ENCODE data around the gene CPEB3. TPM values are rescaled to one million over a fixed set of nuclear protein-coding genes. Genes with fewer than 3 reads are reported as not detected.
"Not testable (repeated sequence)": the region's sequence is repeated elsewhere in the genome, so short reads cannot be mapped to it uniquely, and the experiment has no call there.

Gene CPEB3
- total RNA-seq, 2 experiments from 2014 or later = 3.4 to 3.5 TPM

- H3K27ac Mint-ChIP-seq; H3K4me1 Mint-ChIP-seq; DNase-seq; H3K27me3 Mint-ChIP-seq; H3K9me3 Mint-ChIP-seq; POLR2A ChIA-PET; ATAC-seq (ENCODE audit: low read depth); H3K4me3 Mint-ChIP-seq: not testable (repeated sequence)
- H3K36me3 Mint-ChIP-seq = peaks cover 20% of the 10 kb centered on the region
Measured at GRCh38 chr10:92141147-92141546, 149.7 kb downstream of the CPEB3 start.

- H3K27ac Mint-ChIP-seq; H3K4me3 Mint-ChIP-seq; H3K27me3 Mint-ChIP-seq; H3K4me1 Mint-ChIP-seq; DNase-seq; ATAC-seq (ENCODE audit: low read depth); POLR2A ChIA-PET; H3K9me3 Mint-ChIP-seq: not testable (repeated sequence)
- peaks cover 24% of the 10 kb centered on the region for H3K36me3 Mint-ChIP-seq
Measured at GRCh38 chr10:92134049-92134448, 156.8 kb downstream of the CPEB3 start.

GRCh38 chr10:92131275-92131820 lies 159.5 kb downstream of the CPEB3 start:
- no peak overlapping the region for H3K4me3 Mint-ChIP-seq
- POLR2A ChIA-PET = no interaction called here
- peaks cover 2% of the 10 kb centered on the region for H3K9me3 Mint-ChIP-seq
- no peaks in the 10 kb centered on the region for H3K4me1 Mint-ChIP-seq
- no peaks in the 10 kb centered on the region for H3K27me3 Mint-ChIP-seq
- no peak overlapping the region for H3K27ac Mint-ChIP-seq
- DNase-seq = no peak
- H3K36me3 Mint-ChIP-seq = peaks cover 13% of the 10 kb centered on the region
- ATAC-seq (ENCODE audit: low read depth) = no peak

DNA sequence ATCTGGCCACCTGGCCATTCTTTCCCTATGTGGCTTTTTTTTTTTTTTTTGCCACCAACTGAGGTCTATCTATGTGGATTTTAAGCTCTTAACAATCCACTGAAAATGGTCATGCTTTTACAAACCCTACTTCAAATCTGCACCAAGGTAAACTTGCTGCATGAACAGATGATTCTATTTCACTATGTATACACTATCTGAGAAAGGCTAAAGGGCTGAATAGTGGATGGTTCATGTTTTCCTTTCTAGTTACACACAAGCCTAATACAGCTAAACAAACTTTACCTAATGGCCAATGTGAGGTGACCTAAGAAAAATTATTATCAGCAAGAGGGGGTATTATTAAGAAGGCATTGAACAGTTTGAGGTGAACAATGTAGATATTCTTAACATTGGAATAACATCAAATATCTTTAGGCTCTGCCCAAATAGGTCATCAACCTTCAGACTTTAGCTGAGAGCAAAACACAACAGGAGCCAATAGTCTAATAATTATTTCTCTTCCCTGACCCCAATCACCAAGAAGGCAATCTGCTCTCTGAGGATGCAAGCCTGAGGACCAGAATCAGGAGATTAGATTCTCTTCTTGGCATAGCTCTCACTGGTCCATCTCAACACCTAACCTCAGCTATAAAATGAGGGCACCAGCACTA lies 160.1 kb downstream of the CPEB3 start:
- Mint-ChIP-seq H3K27me3 (no peaks in the 10 kb centered on the region), H3K4me3 (no peak overlapping the region), H3K36me3 (peaks cover 14% of the 10 kb centered on the region), H3K27ac (no peak overlapping the region), H3K4me1 (peaks cover 3% of the 10 kb centered on the region), H3K9me3 (peaks cover 2% of the 10 kb centered on the region)
- POLR2A ChIA-PET = no interaction called here
- DNase-seq (no peak), ATAC-seq (ENCODE audit: low read depth) (no peak)

DNA sequence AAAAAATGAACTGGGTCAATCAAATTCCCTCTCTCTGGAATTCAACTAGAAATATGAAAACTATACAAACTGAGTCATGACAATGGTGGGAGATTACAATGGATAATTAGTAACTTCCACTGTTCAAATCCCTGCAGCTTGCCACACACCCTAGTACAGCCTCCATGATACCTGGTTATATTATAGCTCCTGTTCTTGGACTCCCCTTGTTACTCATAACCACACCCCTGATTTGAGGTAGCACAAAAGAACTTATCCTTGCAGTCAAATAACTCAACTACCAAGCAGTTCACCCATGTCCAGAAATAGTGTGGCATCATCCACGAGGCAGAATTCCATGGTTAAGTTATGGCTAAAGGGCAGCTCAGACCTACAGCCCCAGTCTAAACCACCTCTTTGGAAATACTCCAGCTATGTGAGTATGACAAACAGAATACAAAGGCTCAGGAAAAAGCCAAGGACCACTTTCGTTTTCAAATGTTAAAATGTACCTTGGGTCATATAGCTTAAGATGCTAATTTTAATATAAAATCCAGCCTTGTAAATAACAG lies 164.7 kb downstream of the CPEB3 start:
- H3K9me3 Mint-ChIP-seq = no peaks in the 10 kb centered on the region
- peaks cover 3% of the 10 kb centered on the region for H3K4me1 Mint-ChIP-seq
- ATAC-seq (ENCODE audit: low read depth) (no peak), DNase-seq (no peak)
- POLR2A ChIA-PET = no interaction called here
- no peak overlapping the region for H3K27ac Mint-ChIP-seq
- H3K36me3 Mint-ChIP-seq = peaks cover 12% of the 10 kb centered on the region
- H3K27me3 Mint-ChIP-seq = no peaks in the 10 kb centered on the region
- H3K4me3 Mint-ChIP-seq = no peak overlapping the region

DNA sequence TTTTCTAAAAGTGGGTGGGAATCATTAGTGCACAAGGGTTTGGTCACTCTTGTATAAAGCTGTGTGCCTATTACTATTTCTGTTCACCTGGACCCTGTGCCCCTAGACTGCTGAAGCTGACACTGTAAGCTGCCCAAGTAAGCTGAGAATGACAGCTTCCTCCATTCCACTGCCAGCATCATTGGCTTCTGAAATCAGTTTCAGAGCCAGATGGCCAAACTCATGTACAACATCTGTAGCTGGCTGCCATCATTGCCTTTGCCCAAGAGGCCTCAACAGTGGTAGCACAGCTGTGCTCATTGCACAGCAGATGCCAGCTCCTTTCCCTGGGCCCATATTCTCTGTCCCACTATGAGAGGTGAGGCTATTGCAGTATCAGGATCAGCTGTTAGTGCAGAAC lies 165.7 kb downstream of the CPEB3 start:
- H3K27ac Mint-ChIP-seq = no peak overlapping the region
- no peak for DNase-seq
- peaks cover 10% of the 10 kb centered on the region for H3K36me3 Mint-ChIP-seq
- no peak for ATAC-seq (ENCODE audit: low read depth)
- H3K4me3 Mint-ChIP-seq = no peak overlapping the region
- POLR2A ChIA-PET = interaction anchor here (0.6 kb wide), 1 partner anchor 163 kb away, joined by 3 read pairs; no protein-coding TSS in a partner anchor
- no peaks in the 10 kb centered on the region for H3K27me3 Mint-ChIP-seq
- peaks cover 3% of the 10 kb centered on the region for H3K4me1 Mint-ChIP-seq
- H3K9me3 Mint-ChIP-seq = no peaks in the 10 kb centered on the region

DNA sequence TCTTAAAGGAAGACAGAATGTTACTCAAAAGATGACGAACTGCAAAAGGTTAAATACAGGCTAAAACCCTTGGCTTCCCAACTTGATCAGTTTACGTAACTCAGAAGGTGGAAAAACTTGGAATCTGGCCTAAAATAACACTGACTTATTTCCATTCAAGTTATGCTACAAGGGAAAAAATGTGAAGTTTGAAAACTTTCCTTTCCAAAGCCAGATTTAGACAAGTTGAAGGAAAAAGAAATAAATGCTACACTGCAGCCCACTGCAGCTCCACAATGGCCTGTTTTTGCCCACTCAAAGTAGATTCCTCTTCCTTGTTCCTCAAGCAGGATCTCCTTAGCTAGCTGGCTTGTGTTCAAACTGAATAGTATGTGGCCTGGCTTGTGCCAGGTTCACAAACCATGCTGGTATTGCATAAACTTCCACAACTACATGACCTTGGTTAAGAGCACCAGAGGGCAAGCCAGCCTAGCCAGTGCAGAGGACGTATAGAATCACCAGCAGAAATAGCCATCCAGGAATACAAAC lies 166.2 kb downstream of the CPEB3 start:
- no peak for DNase-seq
- H3K4me1 Mint-ChIP-seq = peaks cover 3% of the 10 kb centered on the region
- H3K9me3 Mint-ChIP-seq = no peaks in the 10 kb centered on the region
- peaks cover 8% of the 10 kb centered on the region for H3K36me3 Mint-ChIP-seq
- POLR2A ChIA-PET = no interaction called here
- H3K4me3 Mint-ChIP-seq = no peak overlapping the region
- H3K27me3 Mint-ChIP-seq = no peaks in the 10 kb centered on the region
- H3K27ac Mint-ChIP-seq = no peak overlapping the region
- ATAC-seq (ENCODE audit: low read depth) = no peak

GRCh38 chr10:92124020-92124419 lies 166.9 kb downstream of the CPEB3 start:
- Mint-ChIP-seq H3K4me1 (peaks cover 3% of the 10 kb centered on the region), H3K27me3 (no peaks in the 10 kb centered on the region), H3K27ac (no peak overlapping the region), H3K4me3 (no peak overlapping the region), H3K36me3 (peaks cover 8% of the 10 kb centered on the region), H3K9me3 (no peaks in the 10 kb centered on the region)
- no peak for DNase-seq
- no peak for ATAC-seq (ENCODE audit: low read depth)
- POLR2A ChIA-PET = no interaction called here

DNA sequence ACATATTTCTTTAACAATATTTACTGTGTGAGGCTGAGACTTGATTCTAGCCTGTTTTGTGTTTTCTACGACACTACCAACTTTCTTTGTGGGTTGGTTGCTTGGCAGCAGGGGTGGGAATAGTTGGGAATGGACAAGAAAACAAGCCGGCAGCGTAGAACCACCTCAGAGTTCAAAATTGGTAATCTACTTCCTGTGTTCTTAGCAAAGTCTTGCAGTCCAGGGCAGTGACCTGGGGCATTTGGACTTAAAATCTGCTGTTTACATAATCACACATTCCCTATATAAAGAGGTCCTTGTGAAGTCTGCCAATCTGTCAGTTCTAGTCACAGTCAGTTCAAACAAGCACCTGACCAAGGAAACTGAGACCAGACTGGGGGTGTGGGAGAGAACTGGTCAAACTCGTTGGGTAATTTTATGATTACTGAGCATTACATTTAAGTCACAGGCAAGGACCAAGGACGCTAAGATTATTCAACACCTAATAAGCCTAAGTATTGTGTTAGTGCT lies 167.9 kb downstream of the CPEB3 start:
- no peaks in the 10 kb centered on the region for H3K27me3 Mint-ChIP-seq
- ATAC-seq (ENCODE audit: low read depth) = no peak
- POLR2A ChIA-PET = no interaction called here
- H3K9me3 Mint-ChIP-seq = no peaks in the 10 kb centered on the region
- peaks cover 8% of the 10 kb centered on the region for H3K36me3 Mint-ChIP-seq
- no peak overlapping the region for H3K4me3 Mint-ChIP-seq
- no peak overlapping the region for H3K27ac Mint-ChIP-seq
- peaks cover 3% of the 10 kb centered on the region for H3K4me1 Mint-ChIP-seq
- DNase-seq = no peak

DNA sequence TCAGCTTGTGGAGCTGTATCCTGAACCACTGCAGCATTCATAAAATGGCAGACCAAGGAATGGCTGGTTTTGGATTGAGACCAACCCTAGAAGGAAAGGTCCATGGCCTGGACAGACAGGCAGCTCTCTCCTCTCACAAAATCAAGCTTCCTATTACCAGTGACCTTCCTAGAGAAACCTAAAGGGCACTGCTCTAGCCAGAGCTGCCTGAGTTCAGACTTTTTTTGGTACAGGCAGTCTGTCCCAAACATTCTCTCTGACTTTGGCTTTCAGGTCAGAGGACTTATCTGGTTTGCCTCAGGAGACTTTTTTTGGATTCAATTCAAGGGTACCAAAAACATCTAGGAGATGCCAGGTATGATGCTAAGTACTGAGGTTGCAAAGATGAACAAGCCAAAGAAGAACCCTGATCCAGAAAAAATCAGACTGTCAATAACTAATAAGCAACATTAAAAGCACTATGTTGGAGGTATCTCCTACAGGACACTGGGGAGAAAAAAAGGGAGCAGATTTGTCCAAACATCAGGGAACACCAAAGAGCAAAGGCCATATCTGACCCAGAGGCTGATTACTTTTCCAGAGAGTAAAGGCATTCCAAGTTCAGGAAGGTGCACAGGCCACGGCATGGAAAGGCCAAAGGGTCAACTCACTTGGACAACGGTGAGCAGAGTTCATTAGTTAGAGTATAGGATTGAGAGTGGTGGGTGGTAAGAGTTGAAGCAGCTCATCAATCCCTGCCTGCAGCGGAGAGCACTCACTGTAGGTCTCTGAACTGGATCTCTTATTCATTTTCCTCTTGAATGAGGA lies 169.0 kb downstream of the CPEB3 start:
- no peak overlapping the region for H3K4me3 Mint-ChIP-seq
- peaks cover 8% of the 10 kb centered on the region for H3K36me3 Mint-ChIP-seq
- peaks cover 3% of the 10 kb centered on the region for H3K4me1 Mint-ChIP-seq
- ATAC-seq (ENCODE audit: low read depth) (no peak), DNase-seq (no peak)
- POLR2A ChIA-PET = no interaction called here
- no peaks in the 10 kb centered on the region for H3K9me3 Mint-ChIP-seq
- H3K27me3 Mint-ChIP-seq = no peaks in the 10 kb centered on the region
- H3K27ac Mint-ChIP-seq = no peak overlapping the region

DNA sequence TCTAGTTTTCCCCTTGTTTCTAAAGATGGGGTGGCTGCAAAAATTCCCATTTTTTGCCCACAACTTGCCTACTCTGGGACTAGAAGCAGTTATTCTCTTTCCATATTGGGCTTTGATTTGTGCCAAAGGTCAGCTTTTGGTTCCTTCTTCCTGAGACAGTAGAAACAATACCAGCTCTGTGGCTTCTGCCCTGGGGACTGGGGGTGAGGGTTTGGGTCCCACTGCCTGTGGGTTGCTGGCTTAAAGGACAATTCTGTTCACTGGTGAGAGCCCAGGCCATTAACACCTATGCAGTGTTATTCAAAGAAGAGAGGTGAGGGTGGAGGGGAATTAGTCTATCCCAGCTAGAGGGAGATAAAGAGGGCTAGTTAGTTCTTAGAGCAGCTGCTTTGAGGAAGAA lies 171.5 kb downstream of the CPEB3 start:
- Mint-ChIP-seq H3K4me1 (no peaks in the 10 kb centered on the region), H3K4me3 (no peak overlapping the region), H3K27ac (no peak overlapping the region), H3K9me3 (no peaks in the 10 kb centered on the region), H3K36me3 (peaks cover 5% of the 10 kb centered on the region), H3K27me3 (no peaks in the 10 kb centered on the region)
- POLR2A ChIA-PET = no interaction called here
- DNase-seq (no peak), ATAC-seq (ENCODE audit: low read depth) (no peak)

DNA sequence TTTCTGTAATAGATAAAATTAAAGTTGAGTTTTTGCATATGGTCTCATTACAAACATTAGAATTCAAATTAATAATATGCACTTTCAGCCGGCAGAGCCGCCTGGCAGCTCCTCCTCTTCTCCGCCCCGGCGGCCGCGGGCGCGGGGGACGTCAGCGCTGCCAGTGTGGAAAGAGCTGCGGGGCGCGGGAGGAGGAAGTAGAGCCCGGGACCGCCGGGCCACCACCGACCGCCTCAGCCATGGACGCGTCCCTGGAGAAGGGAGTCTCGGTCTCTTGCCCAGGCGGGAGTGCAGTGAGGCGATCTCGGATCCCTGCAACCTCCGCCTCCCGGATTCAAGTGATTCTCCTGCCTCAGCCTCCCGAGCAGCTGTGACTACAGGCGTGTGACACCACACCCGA lies 176.0 kb downstream of the CPEB3 start:
- H3K27me3 Mint-ChIP-seq; H3K36me3 Mint-ChIP-seq; POLR2A ChIA-PET; H3K9me3 Mint-ChIP-seq; ATAC-seq (ENCODE audit: low read depth); H3K4me3 Mint-ChIP-seq; H3K4me1 Mint-ChIP-seq; H3K27ac Mint-ChIP-seq; DNase-seq: not testable (repeated sequence)

- DNase-seq (no peak), ATAC-seq (ENCODE audit: low read depth) (no peak)
- POLR2A ChIA-PET = no interaction called here
- Mint-ChIP-seq H3K36me3 (peaks cover 2% of the 10 kb centered on the region), H3K27me3 (no peaks in the 10 kb centered on the region), H3K27ac (no peak overlapping the region), H3K4me3 (no peak overlapping the region), H3K4me1 (no peaks in the 10 kb centered on the region), H3K9me3 (no peaks in the 10 kb centered on the region)
Measured at GRCh38 chr10:92113911-92114600, 176.8 kb downstream of the CPEB3 start.

All from activated naive CD8-positive, alpha-beta T cell treated with anti-CD3 and anti-CD28 coated beads, Interleukin-2, amount 10 ng/mL, durations not matched to agents 7 days and 5 days (primary cell).